Measurements from ENCODE around the gene MAS1.

MAS1 gene

GRCh38 chr6:159939591-159940016 is 48.8 kb downstream of the MAS1 start:
- no peaks in the 10 kb centered on the region for H3K4me1 ChIP-seq (ENCODE audit: control insufficient read depth, low read length)
- peaks cover 9% of the 10 kb centered on the region for H3K27me3 ChIP-seq (ENCODE audit: control insufficient read depth, low read length)
- TF ChIP-seq CTCF (IDR thresholded peaks at IDR 0.05; ENCODE audit: low read depth, low read length, poor library complexity, severe bottlenecking) (no peak), EZH2phosphoT487 (IDR thresholded peaks at IDR 0.05; ENCODE audit: borderline replicate concordance, low read length) (no peak)
- no peaks in the 10 kb centered on the region for H3F3A ChIP-seq (ENCODE audit: control insufficient read depth, insufficient read depth)
- no peak overlapping the region for H3K27ac ChIP-seq (ENCODE audit: low read depth, low read length)
- H3K9me3 ChIP-seq (ENCODE audit: control insufficient read depth, insufficient read depth, low read length) = peaks cover 7% of the 10 kb centered on the region
- no peaks in the 10 kb centered on the region for H3K9me2 ChIP-seq (replicated peaks; ENCODE audit: control insufficient read depth, low read length)
- no peaks in the 10 kb centered on the region for H3K36me3 ChIP-seq (ENCODE audit: control insufficient read depth, low read length)
- H3K79me2 ChIP-seq (ENCODE audit: control insufficient read depth, low read length) = no peaks in the 10 kb centered on the region
- no peak overlapping the region for H3K4me3 ChIP-seq (ENCODE audit: low read length)
- no peaks in the 10 kb centered on the region for H4K20me1 ChIP-seq (ENCODE audit: control insufficient read depth, insufficient read depth, low read depth, low read length)
- H3K4me2 ChIP-seq (ENCODE audit: low read length) = no peak overlapping the region
